Testis (tissue), 2 donors: ENCODE measurements around the gene H1-8.

Experiments
- POLR2A ChIP-seq: fragments of 450-650 bp; IDR thresholded peaks from one replicate; pipeline ENCODE4 v1.6.1; 2017; ENCODE audit warnings: antibody characterized with exemption, mild to moderate bottlenecking, moderate library complexity
- TF ChIP-seq, protein P1 (sequence below), 3 experiments: fragments of 450-650 bp in 2 of 3; fragments of 200-600 bp in 1 of 3; sonication (generic) in 1 of 3; IDR thresholded peaks; one replicate each; pipeline ENCODE4 v1.5.1; 2016 to 2019; ENCODE audit warnings: antibody characterized with exemption in 3 of 3, mild to moderate bottlenecking in 2 of 3, moderate library complexity in 1 of 3

DNA sequence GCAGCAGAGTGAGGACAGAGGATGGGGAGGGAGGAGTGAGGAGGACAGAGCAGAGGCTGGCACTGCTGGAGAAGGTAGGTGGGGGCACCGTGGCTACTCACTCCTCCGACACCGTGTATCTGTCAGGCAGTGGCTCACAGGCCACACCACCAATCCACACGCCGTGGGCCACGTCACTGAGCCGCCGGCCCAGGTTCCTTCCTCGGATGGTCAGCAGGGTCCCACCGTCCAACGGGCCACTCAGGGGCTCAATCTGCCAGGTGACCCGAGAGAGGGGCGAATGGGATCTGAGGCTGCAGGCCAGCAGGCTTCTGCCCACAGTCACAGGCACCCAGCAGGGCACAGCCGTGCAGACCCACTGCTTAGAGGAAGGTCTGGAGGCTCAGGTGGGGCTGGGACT lies 30.5 kb downstream of the H1-8 start:
- TF ChIP-seq, protein P1, sequence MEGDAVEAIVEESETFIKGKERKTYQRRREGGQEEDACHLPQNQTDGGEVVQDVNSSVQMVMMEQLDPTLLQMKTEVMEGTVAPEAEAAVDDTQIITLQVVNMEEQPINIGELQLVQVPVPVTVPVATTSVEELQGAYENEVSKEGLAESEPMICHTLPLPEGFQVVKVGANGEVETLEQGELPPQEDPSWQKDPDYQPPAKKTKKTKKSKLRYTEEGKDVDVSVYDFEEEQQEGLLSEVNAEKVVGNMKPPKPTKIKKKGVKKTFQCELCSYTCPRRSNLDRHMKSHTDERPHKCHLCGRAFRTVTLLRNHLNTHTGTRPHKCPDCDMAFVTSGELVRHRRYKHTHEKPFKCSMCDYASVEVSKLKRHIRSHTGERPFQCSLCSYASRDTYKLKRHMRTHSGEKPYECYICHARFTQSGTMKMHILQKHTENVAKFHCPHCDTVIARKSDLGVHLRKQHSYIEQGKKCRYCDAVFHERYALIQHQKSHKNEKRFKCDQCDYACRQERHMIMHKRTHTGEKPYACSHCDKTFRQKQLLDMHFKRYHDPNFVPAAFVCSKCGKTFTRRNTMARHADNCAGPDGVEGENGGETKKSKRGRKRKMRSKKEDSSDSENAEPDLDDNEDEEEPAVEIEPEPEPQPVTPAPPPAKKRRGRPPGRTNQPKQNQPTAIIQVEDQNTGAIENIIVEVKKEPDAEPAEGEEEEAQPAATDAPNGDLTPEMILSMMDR (IDR thresholded peaks at IDR 0.05), result no peak
- no peak for TF ChIP-seq POLR2A
